Duodenal mucosa (tissue), 2 donors: ENCODE results near the gene GABRG3.

Experiments
- H3K27ac ChIP-seq: one replicate; pipeline ENCODE4 v1.7.0; 2013; ENCODE audit warnings: low read depth, low read length
- H3K27me3 ChIP-seq, 2 donors: one replicate each; pipeline ENCODE4 v1.7.0; 2013; ENCODE audit warnings: low read length in 2 of 2, control low read depth in 1 of 2; ENCODE audit not compliant: insufficient read depth in 2 of 2, control insufficient read depth in 1 of 2
- H3K36me3 ChIP-seq, 2 donors: one replicate each; pipeline ENCODE4 v1.7.0; 2013; ENCODE audit warnings: low read length in 2 of 2, control low read depth in 1 of 2; ENCODE audit not compliant: insufficient read depth in 2 of 2, control insufficient read depth in 1 of 2
- H3K4me1 ChIP-seq, 2 donors: one replicate each; pipeline ENCODE4 v1.7.0; 2013; ENCODE audit warnings: low read length in 2 of 2, control low read depth in 1 of 2; ENCODE audit not compliant: insufficient read depth in 2 of 2, control insufficient read depth in 1 of 2
- H3K4me3 ChIP-seq, 2 donors: one replicate each; pipeline ENCODE4 v1.7.0; 2013; ENCODE audit warnings: low read length in 2 of 2, low read depth in 1 of 2
- H3K9ac ChIP-seq, 2 donors: one replicate each; pipeline ENCODE4 v1.7.0; 2013; ENCODE audit warnings: low read length in 2 of 2, low read depth in 1 of 2
- H3K9me3 ChIP-seq, 2 donors: one replicate each; pipeline ENCODE4 v1.7.0; 2013; ENCODE audit warnings: low read length in 2 of 2, control low read depth in 1 of 2; ENCODE audit not compliant: control insufficient read depth in 1 of 2

Gene GABRG3

DNA sequence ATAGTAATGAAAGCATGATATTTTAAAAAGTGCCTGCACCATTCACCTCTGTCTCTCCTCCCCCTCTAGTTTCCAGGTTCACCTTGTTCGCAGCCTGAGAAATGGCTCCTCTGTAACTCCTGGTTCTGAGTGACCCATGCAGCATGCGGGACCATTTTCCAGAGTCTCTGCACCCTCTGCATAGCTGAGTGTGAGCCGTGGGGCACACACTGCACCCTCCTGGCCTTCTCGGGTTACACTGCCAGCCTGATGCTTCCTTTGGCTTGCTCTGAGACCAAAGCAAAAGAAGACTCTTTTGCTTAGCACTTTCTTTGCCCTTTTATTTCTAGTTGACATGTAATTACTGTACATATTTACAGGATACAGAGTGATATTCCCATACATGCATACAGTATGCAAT is 287.3 kb downstream of the GABRG3 start:
- Histone ChIP-seq H3K9me3 (peaks cover 9 to 30% of the 10 kb centered on the region in 2 donors), H3K36me3 (no peaks in the 10 kb centered on the region), H3K27ac (no peak overlapping the region), H3K9ac (no peak overlapping the region), H3K4me1 (no peaks in the 10 kb centered on the region), H3K27me3 (no peaks in the 10 kb centered on the region), H3K4me3 (no peak overlapping the region)

- Histone ChIP-seq H3K9me3 (peaks cover 7 to 24% of the 10 kb centered on the region in 2 donors), H3K36me3 (no peaks in the 10 kb centered on the region), H3K27ac (no peak overlapping the region), H3K9ac (no peak overlapping the region), H3K4me1 (no peaks in the 10 kb centered on the region), H3K27me3 (no peaks in the 10 kb centered on the region), H3K4me3 (no peak overlapping the region)
Observed at GRCh38 chr15:27260523-27260922, 289.5 kb downstream of the GABRG3 start.

- Histone ChIP-seq H3K27ac (no peak overlapping the region), H3K36me3 (no peaks in the 10 kb centered on the region), H3K9ac (no peak overlapping the region), H3K4me3 (no peak overlapping the region), H3K9me3 (peaks cover 10 to 20% of the 10 kb centered on the region in 2 donors), H3K27me3 (no peaks in the 10 kb centered on the region), H3K4me1 (no peaks in the 10 kb centered on the region)
Observed at GRCh38 chr15:27268923-27269322, 297.9 kb downstream of the GABRG3 start.

- no peaks in the 10 kb centered on the region for H3K4me1 ChIP-seq
- H3K36me3 ChIP-seq: no peaks in the 10 kb centered on the region
- peaks cover 7 to 23% of the 10 kb centered on the region in 2 donors for H3K9me3 ChIP-seq
- no peaks in the 10 kb centered on the region for H3K27me3 ChIP-seq
- no peak overlapping the region for H3K4me3 ChIP-seq
- no peak overlapping the region for H3K27ac ChIP-seq
- no peak overlapping the region for H3K9ac ChIP-seq
Observed at GRCh38 chr15:27271258-27271657, 300.3 kb downstream of the GABRG3 start.

- Histone ChIP-seq H3K36me3 (no peaks in the 10 kb centered on the region), H3K4me1 (no peaks in the 10 kb centered on the region), H3K9me3 (peaks cover 6 to 23% of the 10 kb centered on the region in 2 donors), H3K27ac (no peak overlapping the region), H3K27me3 (no peaks in the 10 kb centered on the region), H3K9ac (no peak overlapping the region), H3K4me3 (no peak overlapping the region)
Observed at GRCh38 chr15:27272427-27272826, 301.4 kb downstream of the GABRG3 start.

GRCh38 chr15:27273506-27273905 is 302.5 kb downstream of the GABRG3 start:
- H3K27ac ChIP-seq: no peak overlapping the region

DNA sequence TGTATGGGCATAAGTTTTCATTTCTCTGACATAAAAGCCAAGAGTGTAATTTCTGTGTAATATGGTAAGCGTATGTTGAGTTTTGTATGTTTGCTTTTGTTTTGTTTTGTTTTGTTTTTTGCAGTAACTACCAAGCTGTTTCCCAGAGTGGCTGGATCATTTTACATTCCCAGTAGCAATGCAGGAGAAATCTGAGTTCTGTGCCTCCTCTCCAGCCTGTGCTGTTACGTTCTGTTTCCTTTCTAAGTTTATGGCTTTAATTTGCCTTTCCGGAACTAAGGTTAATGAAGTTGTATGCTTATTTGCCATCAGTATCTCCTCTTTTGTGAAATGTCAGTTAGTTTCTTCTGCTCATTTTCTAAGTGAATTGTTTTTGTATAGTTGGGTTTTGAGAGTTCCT is 307.8 kb downstream of the GABRG3 start:
- no peak overlapping the region for H3K9ac ChIP-seq
- no peaks in the 10 kb centered on the region for H3K4me1 ChIP-seq
- H3K27ac ChIP-seq: no peak overlapping the region
- H3K36me3 ChIP-seq: no peaks in the 10 kb centered on the region
- no peaks in the 10 kb centered on the region for H3K27me3 ChIP-seq
- H3K9me3 ChIP-seq: peaks cover 3 to 7% of the 10 kb centered on the region in 2 donors
- H3K4me3 ChIP-seq: no peak overlapping the region

More at GRCh38 chr15:27273506-27273905, 302.5 kb downstream of the GABRG3 start:
- H3K36me3 ChIP-seq: no peaks in the 10 kb centered on the region
- no peak overlapping the region for H3K9ac ChIP-seq
- H3K9me3 ChIP-seq: peaks cover 6 to 23% of the 10 kb centered on the region in 2 donors
- no peaks in the 10 kb centered on the region for H3K27me3 ChIP-seq
- H3K4me3 ChIP-seq: no peak overlapping the region
- no peaks in the 10 kb centered on the region for H3K4me1 ChIP-seq

DNA sequence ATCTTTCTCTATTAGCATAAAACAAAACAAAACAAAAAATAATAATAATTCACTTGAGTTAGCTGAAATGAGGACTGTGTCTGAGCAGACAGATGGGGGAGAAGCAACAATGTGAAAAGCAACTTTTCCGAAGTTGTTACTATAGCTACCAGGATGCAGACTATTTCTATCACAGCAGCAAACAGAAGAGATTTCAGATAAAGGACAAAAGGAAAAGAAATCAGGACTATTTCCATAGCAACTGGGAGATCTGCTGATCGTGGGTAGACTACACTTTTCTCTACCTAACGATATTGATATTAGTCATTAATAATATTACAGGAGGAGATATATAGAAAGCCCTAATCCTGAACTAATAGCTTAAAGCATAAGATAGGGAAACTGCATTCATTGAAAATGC is 321.7 kb downstream of the GABRG3 start:
- no peak overlapping the region for H3K4me3 ChIP-seq
- peaks cover 8 to 9% of the 10 kb centered on the region in 2 donors for H3K9me3 ChIP-seq
- H3K27ac ChIP-seq: no peak overlapping the region
- no peaks in the 10 kb centered on the region for H3K4me1 ChIP-seq
- no peaks in the 10 kb centered on the region for H3K36me3 ChIP-seq
- no peak overlapping the region for H3K9ac ChIP-seq
- no peaks in the 10 kb centered on the region for H3K27me3 ChIP-seq

DNA sequence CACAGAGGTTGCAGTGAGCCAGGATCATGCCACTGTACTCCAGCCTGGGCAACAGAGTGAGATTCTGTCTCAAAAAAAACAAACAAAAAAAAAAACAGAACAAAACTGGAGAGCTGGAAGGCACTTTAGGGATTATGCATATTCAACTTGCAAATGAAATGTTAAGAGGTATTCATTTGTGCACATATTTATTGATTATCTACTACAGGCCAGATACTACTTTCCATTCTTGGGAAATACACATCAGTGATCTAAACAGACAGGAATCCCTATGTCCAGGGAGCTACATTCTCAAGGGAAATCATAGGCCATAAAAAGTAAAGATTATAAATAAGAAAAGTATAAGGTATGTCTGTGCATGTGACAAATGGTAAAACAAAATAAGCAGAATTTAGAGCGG is 322.6 kb downstream of the GABRG3 start:
- no peaks in the 10 kb centered on the region for H3K27me3 ChIP-seq

DNA sequence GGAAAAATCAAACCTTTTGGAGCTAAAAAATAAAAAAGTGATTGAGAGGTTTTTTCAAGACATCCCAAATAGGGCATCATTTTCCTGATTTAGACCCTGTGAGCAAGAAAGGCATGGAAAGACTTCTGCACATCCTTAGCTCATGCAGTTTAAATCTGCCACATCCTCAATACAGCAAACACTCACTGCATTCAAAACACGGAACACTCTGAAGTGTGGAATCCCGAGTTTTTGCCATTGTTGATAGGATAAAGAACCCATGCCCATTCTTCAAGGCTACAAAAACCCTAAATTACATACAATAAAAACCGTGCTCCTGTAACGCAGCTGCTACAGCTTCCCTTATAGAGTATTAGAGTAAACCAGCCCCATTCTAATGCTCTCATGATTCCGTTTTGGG is 346.8 kb downstream of the GABRG3 start:
- Histone ChIP-seq H3K4me1 (no peaks in the 10 kb centered on the region), H3K27ac (no peak overlapping the region), H3K4me3 (no peak overlapping the region), H3K36me3 (no peaks in the 10 kb centered on the region), H3K27me3 (no peaks in the 10 kb centered on the region), H3K9me3 (peaks cover 21 to 36% of the 10 kb centered on the region in 2 donors), H3K9ac (no peak overlapping the region)

More for the DNA sequence above, 322.6 kb downstream of the GABRG3 start:
- H3K27ac ChIP-seq: no peak overlapping the region
- no peak overlapping the region for H3K4me3 ChIP-seq
- H3K9ac ChIP-seq: no peak overlapping the region
- no peaks in the 10 kb centered on the region for H3K4me1 ChIP-seq
- H3K9me3 ChIP-seq: peaks cover 8 to 9% of the 10 kb centered on the region in 2 donors
- H3K36me3 ChIP-seq: no peaks in the 10 kb centered on the region

DNA sequence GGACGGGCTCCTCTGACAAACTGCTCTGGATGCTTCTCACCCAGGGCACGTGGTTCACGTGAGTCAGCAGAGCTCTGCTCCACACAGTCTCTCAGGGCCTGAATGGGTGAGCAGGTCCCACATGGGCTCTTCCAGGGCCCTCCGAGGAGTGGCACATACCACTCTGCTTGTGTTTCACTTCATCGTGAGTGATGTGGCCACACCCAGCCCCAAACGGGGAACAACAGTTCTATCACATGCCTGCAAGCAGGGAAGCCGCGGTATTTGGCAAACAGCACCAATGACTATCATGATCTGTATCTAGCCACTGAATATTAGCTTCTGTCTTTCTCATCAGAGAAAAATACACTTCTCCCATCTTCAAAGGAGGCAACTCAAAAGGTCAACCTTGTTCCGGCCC is 352.8 kb downstream of the GABRG3 start:
- H3K9ac ChIP-seq: no peak overlapping the region
- H3K4me1 ChIP-seq: no peaks in the 10 kb centered on the region
- peaks cover 21 to 34% of the 10 kb centered on the region in 2 donors for H3K9me3 ChIP-seq
- H3K27me3 ChIP-seq: no peaks in the 10 kb centered on the region
- no peaks in the 10 kb centered on the region for H3K36me3 ChIP-seq
- H3K4me3 ChIP-seq: no peak overlapping the region
- no peak overlapping the region for H3K27ac ChIP-seq
